Heart left ventricle (tissue), 16 donors: ENCODE measurements around the gene ITPK1. TPM values are rescaled to one million over a fixed set of nuclear protein-coding genes. Genes with fewer than 3 reads are reported as not detected.
A peak's percentile ranks its signal among the peaks of the same experiment; 100 is the strongest.

Experiments
- ATAC-seq, 4 donors: fragments of 200-7000 bp; cut with Tn5 transposase; one replicate each; pipeline ENCODE4 v1.9.1; 2020 to 2022; ENCODE audit warnings: moderate library complexity in 4 of 4, mild to moderate bottlenecking in 3 of 4, moderate number of reproducible peaks in 1 of 4
- DNase-seq, 5 donors: peaks; one replicate each; pipeline ENCODE4 v3.0.0-alpha.2; 2020
- H3K27ac ChIP-seq, 12 donors: fragments of 200-600 bp; sonication (generic) in 4 of 12; one replicate each; pipeline versions ENCODE4 v1.5.0 to v1.8.0; 2016 to 2022; ENCODE audit warnings: mild to moderate bottlenecking in 2 of 12
- H3K27me3 ChIP-seq, 9 donors: fragments of 200-600 bp; sonication (generic) in 2 of 9; one replicate each; pipeline versions ENCODE4 v1.5.1 to v1.8.0; 2016 to 2022; ENCODE audit warnings: mild to moderate bottlenecking in 3 of 9
- H3K36me3 ChIP-seq, 9 donors: fragments of 200-600 bp; sonication (generic) in 2 of 9; one replicate each; pipeline versions ENCODE4 v1.5.0 to v1.8.0; 2018 to 2022; ENCODE audit warnings: mild to moderate bottlenecking in 2 of 9
- H3K4me1 ChIP-seq, 12 donors: fragments of 200-600 bp; sonication (generic) in 4 of 12; one replicate each; pipeline versions ENCODE4 v1.5.0 to v1.8.0; 2016 to 2022; ENCODE audit warnings: mild to moderate bottlenecking in 3 of 12
- H3K4me3 ChIP-seq, 12 donors: fragments of 200-600 bp; sonication (generic) in 4 of 12; one replicate each; pipeline versions ENCODE4 v1.5.0 to v1.8.0; 2017 to 2022; ENCODE audit warnings: mild to moderate bottlenecking in 9 of 12, moderate library complexity in 4 of 12
- H3K9me3 ChIP-seq, 12 donors: fragments of 200-600 bp; sonication (generic) in 4 of 12; one replicate each; pipeline versions ENCODE4 v1.5.0 to v1.8.0; 2016 to 2022; ENCODE audit warnings: mild to moderate bottlenecking in 1 of 12
- CTCF ChIP-seq, 12 donors: fragments of 200-600 bp; sonication (generic) in 4 of 12; IDR thresholded peaks; one replicate each; pipeline versions ENCODE4 v1.5.0 to v1.8.0; 2018 to 2022; ENCODE audit warnings: antibody characterized with exemption in 12 of 12, mild to moderate bottlenecking in 5 of 12
- POLR2A ChIP-seq, 2 donors: fragments of 450-650 bp; IDR thresholded peaks; one replicate each; pipeline ENCODE4 v1.6.1; 2017; ENCODE audit warnings: antibody characterized with exemption in 2 of 2, mild to moderate bottlenecking in 2 of 2, moderate library complexity in 2 of 2
- WGBS, 4 donors: extraction: QIAGEN DNeasy Blood & Tissue Kit in 2 of 4; methylation state at CpG; one replicate each; pipeline versions ENCODE4 v1.1.5 to v1.1.7; 2013 to 2018; 5-methylcytosine and 5-hydroxymethylcytosine counted together
- intact Hi-C, 10 donors: fragments of 100-400 bp; cut with DNase I; formaldehyde crosslinking; loops; one replicate each; pipeline versions ENCODE4 v1.11.1 to v1.14.2; 2022
- polyA plus RNA-seq, 2 donors: library from polyadenylated mRNA; stranded (reverse); fragments of 200-250 nt; gene quantifications; one replicate each; pipeline ENCODE4 v1.2.3, GENCODE V29; 2013
- total RNA-seq, 9 donors: library from RNA; depleted of rRNA in 2 of 9; stranded (reverse); fragments of >200 nt in 2 of 9; fragmentation: NEBNext Ultra II Directional in 3 of 9; extraction: Animal tissue kit (Norgen Biotek cat#: 25700) in 3 of 9; gene quantifications; one replicate each; pipeline versions ENCODE4 v1.1.0 to v1.2.4, GENCODE V29; 2016 to 2023
- donor health status: ischemic (EF 13 %, LVEDD 7.1; RV severe dilation, severe dysfunction).
- donor health status: healthy with polysubstance abuse.
- donor health status: DM: no; HTN: yes; CAD: no.
- donor health status: DM: no; HTN: no; CAD: no.
- donor health status: ischemic (EF 25% LVEDD 6.9; RV normal size, moderate dysfunction).
- donor health status: ischemic (EF 25% LVEDD 5.7; RV mildly dilated, moderate dysfunction).
- donor health status: healthy.
- donor health status: DM: yes; HTN: yes; CAD: no.
- donor health status: ischemic (EF 35%, LVEDD 5.7; RV mildly dilated, moderate dysfunction).
- donor health status: nonischemic (EF 11% LVEDD 7.7; RV severe dilation, severe dysfunction).
- donor health status: DM: yes; HTN: yes; CAD: no.
- donor health status: PGD.
- donor health status: ischemic (EF 29% LVEDD 5.4; RV normal size, mild dysfunction).
- donor health status: nonischemic (EF 23%, LVEDD 6.1; RV moderate dilation, normal function).

Gene ITPK1
- total and polyA plus RNA-seq, 11 donors = 44.5 to 158 (median 91.0) TPM

- Histone ChIP-seq H3K4me1 (no peaks in the 10 kb centered on the region), H3K27me3 (no peaks in the 10 kb centered on the region), H3K36me3 (peaks cover 0 to 13% (median 4%) of the 10 kb centered on the region in 9 donors), H3K9me3 (no peaks in the 10 kb centered on the region), H3K27ac (no peak overlapping the region), H3K4me3 (no peak overlapping the region)
- no peak for ATAC-seq
- no peak for TF ChIP-seq POLR2A (IDR thresholded peaks at IDR 0.05)
- TF ChIP-seq CTCF (IDR thresholded peaks at IDR 0.05) = no peak
- WGBS, 4 donors = 86 to 87% (median 87%) methylated on average over 14 to 18 of the region's 18 CpGs
- intact Hi-C loops = no loop called here
- DNase-seq = peak in 1 of 5 donors; percentile 55
Observed at GRCh38 chr14:92931681-92932447, 183.9 kb downstream of the ITPK1 start.

GRCh38 chr14:92930737-92931602 is 184.8 kb downstream of the ITPK1 start:
- Histone ChIP-seq H3K27ac (no peak overlapping the region), H3K4me3 (no peak overlapping the region), H3K9me3 (no peaks in the 10 kb centered on the region), H3K4me1 (no peaks in the 10 kb centered on the region), H3K27me3 (no peaks in the 10 kb centered on the region), H3K36me3 (peaks cover 0 to 5% (median 0%) of the 10 kb centered on the region in 9 donors)
- peak in 1 of 5 donors; percentile 59 for DNase-seq
- 60 to 67% (median 63%) methylated on average over 8 of the region's 8 CpGs for WGBS, 4 donors
- peak in 1 of 4 donors; percentile 29 for ATAC-seq
- TF ChIP-seq POLR2A (IDR thresholded peaks at IDR 0.05) (no peak), CTCF (IDR thresholded peaks at IDR 0.05) (no peak)
- intact Hi-C loops = no loop called here

GRCh38 chr14:92929689-92930608 is 185.8 kb downstream of the ITPK1 start:
- no peaks in the 10 kb centered on the region for H3K4me1 ChIP-seq
- H3K9me3 ChIP-seq = no peaks in the 10 kb centered on the region
- no peak for ATAC-seq
- H3K27ac ChIP-seq = no peak overlapping the region
- H3K4me3 ChIP-seq = no peak overlapping the region
- DNase-seq = no peak
- no peaks in the 10 kb centered on the region for H3K36me3 ChIP-seq
- 87 to 89% (median 88%) methylated on average over 10 to 20 of the region's 20 CpGs for WGBS, 4 donors
- intact Hi-C loops = no loop called here
- TF ChIP-seq POLR2A (IDR thresholded peaks at IDR 0.05) (no peak), CTCF (IDR thresholded peaks at IDR 0.05) (no peak)
- H3K27me3 ChIP-seq = no peaks in the 10 kb centered on the region
